SU-DHL-6 (cell line): ENCODE measurements around the gene HSFX1.
"Not testable (repeated sequence)": the region's sequence is repeated elsewhere in the genome, so short reads cannot be mapped to it uniquely, and the experiment has no call there.

Source experiments
- H2AFZ ChIP-seq: fragments of 200-600 bp; sonication (generic); 2 replicates; pipeline ENCODE4 v1.6.1; 2014; ENCODE audit warnings: low read depth, mild to moderate bottlenecking, moderate library complexity, mixed read lengths, antibody characterized with exemption, low read length; ENCODE audit not compliant: severe bottlenecking
- H3F3A ChIP-seq: fragments of 200-600 bp; shearing (Covaris generic); 2 replicates; pipeline ENCODE4 v1.6.0; 2016; ENCODE audit warnings: antibody characterized with exemption, mild to moderate bottlenecking; ENCODE audit not compliant: insufficient read depth
- H3K27ac ChIP-seq: fragments of 200-600 bp; sonication (generic); 2 replicates; pipeline ENCODE4 v1.5.1; 2016; ENCODE audit warnings: low read depth, mild to moderate bottlenecking, low read length, moderate library complexity, mixed read lengths
- H3K27me3 ChIP-seq: fragments of 200-600 bp; sonication (generic), shearing (Covaris generic); 2 replicates; pipeline ENCODE4 v1.6.0; 2014; ENCODE audit warnings: mild to moderate bottlenecking, low read length
- H3K36me3 ChIP-seq: fragments of 200-600 bp; sonication (generic); 2 replicates; pipeline ENCODE4 v1.6.1; 2014; ENCODE audit warnings: mild to moderate bottlenecking, low read length, mixed read lengths
- H3K4me2 ChIP-seq: fragments of 300-600, 200-600 bp; shearing (Covaris generic), sonication (generic); 2 replicates; pipeline ENCODE4 v1.6.0; 2014; ENCODE audit warnings: low read length, low read depth, mild to moderate bottlenecking; ENCODE audit not compliant: poor library complexity, severe bottlenecking
- H3K4me3 ChIP-seq: fragments of 200-600 bp; sonication (generic); 2 replicates; pipeline ENCODE4 v1.5.1; 2014; ENCODE audit warnings: antibody characterized with exemption, low read length, mild to moderate bottlenecking, mixed read lengths; ENCODE audit not compliant: insufficient read depth, poor library complexity, severe bottlenecking
- H3K79me2 ChIP-seq: fragments of 200-600 bp; sonication (generic); 2 replicates; pipeline ENCODE4 v1.6.1; 2014; ENCODE audit warnings: mild to moderate bottlenecking, low read length, moderate library complexity; ENCODE audit not compliant: insufficient read depth
- H3K9ac ChIP-seq: fragments of 200-600 bp; sonication (generic); 2 replicates; pipeline ENCODE4 v1.7.0; 2014; ENCODE audit warnings: mild to moderate bottlenecking, low read length
- H3K9me2 ChIP-seq: fragments of 200-600 bp; sonication (generic); replicated peaks from 2 replicates; pipeline ENCODE4 v1.6.1; 2014; ENCODE audit warnings: low read length; ENCODE audit not compliant: insufficient read depth
- H3K9me3 ChIP-seq: fragments of 200-600 bp; sonication (generic); 2 replicates; pipeline ENCODE4 v1.6.1; 2014; ENCODE audit warnings: low read length, mixed read lengths; ENCODE audit not compliant: insufficient read depth
- H4K20me1 ChIP-seq: fragments of 200-600 bp; sonication (generic); 2 replicates; pipeline ENCODE4 v1.6.1; 2014; ENCODE audit warnings: low read depth, mild to moderate bottlenecking, antibody characterized with exemption, low read length, moderate library complexity, mixed read lengths
- EZH2phosphoT487 ChIP-seq: fragments of 200-600 bp; sonication (generic), shearing (Covaris generic); conservative IDR thresholded peaks from 2 replicates; pipeline ENCODE4 v1.6.1; 2018; ENCODE audit warnings: mild to moderate bottlenecking, antibody characterized with exemption, low read length, moderate library complexity, mixed read lengths

HSFX1 gene

GRCh38 chrX:149773768-149774167, at the start of gene HSFX1:
Gene HSFX1 (plus strand): TSS chrX:149774068. CDS start chrX:149774682, 614 bp downstream.
- not testable (repeated sequence) for H3K9me2 ChIP-seq, H3K4me2 ChIP-seq, H3K9ac ChIP-seq, H3K9me3 ChIP-seq, H3K79me2 ChIP-seq, H3F3A ChIP-seq, H3K27ac ChIP-seq, H3K36me3 ChIP-seq, H3K27me3 ChIP-seq, H4K20me1 ChIP-seq, H2AFZ ChIP-seq, H3K4me3 ChIP-seq

- H3K4me3 ChIP-seq, H3K36me3 ChIP-seq, H3K27me3 ChIP-seq, H3K79me2 ChIP-seq, H3K9ac ChIP-seq, H3K4me2 ChIP-seq, H3K27ac ChIP-seq, H3K9me2 ChIP-seq, H3K9me3 ChIP-seq, H2AFZ ChIP-seq, H4K20me1 ChIP-seq, H3F3A ChIP-seq: not testable (repeated sequence)
Measured at GRCh38 chrX:149727308-149727707, 46.6 kb upstream of the HSFX1 start.

- not testable (repeated sequence) for H3K4me2 ChIP-seq, H3K27me3 ChIP-seq, H3K9me3 ChIP-seq, H4K20me1 ChIP-seq, H3F3A ChIP-seq, H3K27ac ChIP-seq, H3K79me2 ChIP-seq, H2AFZ ChIP-seq, H3K4me3 ChIP-seq, H3K9me2 ChIP-seq, H3K36me3 ChIP-seq, H3K9ac ChIP-seq
Measured at GRCh38 chrX:149742269-149742668, 31.6 kb upstream of the HSFX1 start.

- not testable (repeated sequence) for H3K36me3 ChIP-seq, H3K79me2 ChIP-seq, H3K9me3 ChIP-seq, H3K4me2 ChIP-seq, H3K4me3 ChIP-seq, H2AFZ ChIP-seq, H3K27me3 ChIP-seq, H3F3A ChIP-seq, H3K27ac ChIP-seq, H3K9me2 ChIP-seq, H3K9ac ChIP-seq, H4K20me1 ChIP-seq
Measured at GRCh38 chrX:149746390-149747007, 27.4 kb upstream of the HSFX1 start.

- Histone ChIP-seq H3K27ac (no peak overlapping the region), H2AFZ (no peak overlapping the region), H3K9ac (no peak overlapping the region), H3F3A (no peaks in the 10 kb centered on the region), H3K4me2 (no peak overlapping the region), H3K4me3 (no peak overlapping the region), H4K20me1 (no peaks in the 10 kb centered on the region), H3K9me2 (no peaks in the 10 kb centered on the region), H3K27me3 (no peaks in the 10 kb centered on the region), H3K79me2 (no peaks in the 10 kb centered on the region), H3K36me3 (no peaks in the 10 kb centered on the region), H3K9me3 (no peaks in the 10 kb centered on the region)
- TF ChIP-seq EZH2phosphoT487, result no peak
Measured at GRCh38 chrX:149757206-149758067, 16.4 kb upstream of the HSFX1 start.
